Measurements from ENCODE around the gene DDAH1.

DNA sequence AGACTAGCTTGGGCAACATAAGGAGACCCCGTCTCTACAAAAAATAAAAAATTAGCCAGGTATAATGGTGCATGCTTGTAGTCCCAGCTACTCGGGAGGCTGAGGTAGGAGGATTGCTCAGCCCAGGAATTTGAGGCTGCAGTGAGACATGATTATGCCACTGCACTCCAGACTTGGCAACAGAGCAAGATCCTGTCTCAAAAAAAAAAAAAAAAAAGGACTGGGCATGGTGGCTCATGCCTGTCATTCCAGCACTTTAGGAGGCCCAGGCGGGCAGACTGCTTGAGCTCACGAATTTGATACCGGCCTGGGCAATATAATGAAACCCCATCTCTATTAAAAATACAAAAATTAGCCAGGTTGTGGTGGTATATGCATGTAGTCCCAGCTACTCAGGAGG is 141.2 kb downstream of the DDAH1 start:
- TF ChIP-seq, protein P1, sequence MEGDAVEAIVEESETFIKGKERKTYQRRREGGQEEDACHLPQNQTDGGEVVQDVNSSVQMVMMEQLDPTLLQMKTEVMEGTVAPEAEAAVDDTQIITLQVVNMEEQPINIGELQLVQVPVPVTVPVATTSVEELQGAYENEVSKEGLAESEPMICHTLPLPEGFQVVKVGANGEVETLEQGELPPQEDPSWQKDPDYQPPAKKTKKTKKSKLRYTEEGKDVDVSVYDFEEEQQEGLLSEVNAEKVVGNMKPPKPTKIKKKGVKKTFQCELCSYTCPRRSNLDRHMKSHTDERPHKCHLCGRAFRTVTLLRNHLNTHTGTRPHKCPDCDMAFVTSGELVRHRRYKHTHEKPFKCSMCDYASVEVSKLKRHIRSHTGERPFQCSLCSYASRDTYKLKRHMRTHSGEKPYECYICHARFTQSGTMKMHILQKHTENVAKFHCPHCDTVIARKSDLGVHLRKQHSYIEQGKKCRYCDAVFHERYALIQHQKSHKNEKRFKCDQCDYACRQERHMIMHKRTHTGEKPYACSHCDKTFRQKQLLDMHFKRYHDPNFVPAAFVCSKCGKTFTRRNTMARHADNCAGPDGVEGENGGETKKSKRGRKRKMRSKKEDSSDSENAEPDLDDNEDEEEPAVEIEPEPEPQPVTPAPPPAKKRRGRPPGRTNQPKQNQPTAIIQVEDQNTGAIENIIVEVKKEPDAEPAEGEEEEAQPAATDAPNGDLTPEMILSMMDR (IDR thresholded peaks at IDR 0.05) = no peak
- TF ChIP-seq CEBPB (IDR thresholded peaks at IDR 0.05) = no peak
- TF ChIP-seq POLR2A (IDR thresholded peaks at IDR 0.05; ENCODE audit: low read length) = no peak
- no peak for TF ChIP-seq JUN (IDR thresholded peaks at IDR 0.05)
- TF ChIP-seq RNF2 (IDR thresholded peaks at IDR 0.05; ENCODE audit: borderline replicate concordance, low read depth) = no peak
- no peak for TF ChIP-seq EP300 (IDR thresholded peaks at IDR 0.05)
- no peak for TF ChIP-seq RCOR1 (IDR thresholded peaks at IDR 0.05; ENCODE audit: low read depth, low read length)
